ENCODE data around the gene ADAMTS19.
"Not testable (repeated sequence)": the region's sequence is repeated elsewhere in the genome, so short reads cannot be mapped to it uniquely, and the experiment has no call there.

The ADAMTS19 gene

GRCh38 chr5:129481161-129481560, 21.1 kb downstream of the ADAMTS19 start:
- DNase-seq = no peak

GRCh38 chr5:129496421-129496820, 36.3 kb downstream of the ADAMTS19 start:
- no peak for DNase-seq

GRCh38 chr5:129496864-129497595, 36.9 kb downstream of the ADAMTS19 start:
- no peak for DNase-seq

- DNase-seq = no peak
Observed at GRCh38 chr5:129499208-129499852, 39.2 kb downstream of the ADAMTS19 start.

- DNase-seq = no peak
Observed at GRCh38 chr5:129500101-129500500, 40.0 kb downstream of the ADAMTS19 start.

- no peak for DNase-seq
Observed at GRCh38 chr5:129506086-129506485, 46.0 kb downstream of the ADAMTS19 start.

- DNase-seq = no peak
Observed at GRCh38 chr5:129506950-129507349, 46.9 kb downstream of the ADAMTS19 start.

GRCh38 chr5:129507527-129507926, 47.4 kb downstream of the ADAMTS19 start:
- DNase-seq = no peak

- DNase-seq = no peak
Observed at GRCh38 chr5:129508606-129509005, 48.5 kb downstream of the ADAMTS19 start.

- no peak for DNase-seq
Observed at GRCh38 chr5:129509363-129509975, 49.4 kb downstream of the ADAMTS19 start.

GRCh38 chr5:129511291-129511690, 51.2 kb downstream of the ADAMTS19 start:
- no peak for DNase-seq

- no peak for DNase-seq
Observed at GRCh38 chr5:129541051-129541450, 81.0 kb downstream of the ADAMTS19 start.

- DNase-seq = no peak
Observed at GRCh38 chr5:129541648-129542251, 81.7 kb downstream of the ADAMTS19 start.

- no peak for DNase-seq
Observed at GRCh38 chr5:129547137-129547536, 87.0 kb downstream of the ADAMTS19 start.

- no peak for DNase-seq
Observed at GRCh38 chr5:129554134-129554904, 94.2 kb downstream of the ADAMTS19 start.

GRCh38 chr5:129563585-129563984, 103.5 kb downstream of the ADAMTS19 start:
- DNase-seq = no peak

- DNase-seq = no peak
Observed at GRCh38 chr5:129569295-129569694, 109.2 kb downstream of the ADAMTS19 start.

GRCh38 chr5:129572060-129572459, 112.0 kb downstream of the ADAMTS19 start:
- DNase-seq = no peak

GRCh38 chr5:129584496-129584895, 124.4 kb downstream of the ADAMTS19 start:
- not testable (repeated sequence) for DNase-seq

- no peak for DNase-seq
Observed at GRCh38 chr5:129591508-129592160, 131.5 kb downstream of the ADAMTS19 start.

- DNase-seq = no peak
Observed at GRCh38 chr5:129593525-129593924, 133.4 kb downstream of the ADAMTS19 start.

- DNase-seq = no peak
Observed at GRCh38 chr5:129601576-129601975, 141.5 kb downstream of the ADAMTS19 start.
